HUES48 (cell line): ENCODE results near the gene B4GAT1.

ENCODE experiments used
- H3K27ac ChIP-seq: one replicate; pipeline ENCODE4 v1.7.0; 2013; ENCODE audit warnings: low read depth, low read length, inconsistent platforms
- H3K27me3 ChIP-seq: 2 replicates; pipeline ENCODE4 v1.6.1; 2013; ENCODE audit warnings: mild to moderate bottlenecking, low read length; ENCODE audit not compliant: control insufficient read depth, insufficient read depth
- H3K36me3 ChIP-seq: 2 replicates; pipeline ENCODE4 v1.6.1; 2013; ENCODE audit warnings: low read length; ENCODE audit not compliant: control insufficient read depth, insufficient read depth
- H3K4me1 ChIP-seq: 2 replicates; pipeline ENCODE4 v1.6.1; 2013; ENCODE audit warnings: mild to moderate bottlenecking, low read length; ENCODE audit not compliant: control insufficient read depth, insufficient read depth
- H3K4me3 ChIP-seq: 2 replicates; pipeline ENCODE4 v1.5.1; 2013; ENCODE audit warnings: mild to moderate bottlenecking, low read depth, low read length
- H3K9ac ChIP-seq: 2 replicates; pipeline ENCODE4 v1.6.1; 2013; ENCODE audit warnings: mild to moderate bottlenecking, low read depth, low read length, moderate library complexity
- H3K9me3 ChIP-seq: 2 replicates; pipeline ENCODE4 v1.6.1; 2013; ENCODE audit warnings: low read length; ENCODE audit not compliant: control insufficient read depth, insufficient read depth

The B4GAT1 gene

DNA sequence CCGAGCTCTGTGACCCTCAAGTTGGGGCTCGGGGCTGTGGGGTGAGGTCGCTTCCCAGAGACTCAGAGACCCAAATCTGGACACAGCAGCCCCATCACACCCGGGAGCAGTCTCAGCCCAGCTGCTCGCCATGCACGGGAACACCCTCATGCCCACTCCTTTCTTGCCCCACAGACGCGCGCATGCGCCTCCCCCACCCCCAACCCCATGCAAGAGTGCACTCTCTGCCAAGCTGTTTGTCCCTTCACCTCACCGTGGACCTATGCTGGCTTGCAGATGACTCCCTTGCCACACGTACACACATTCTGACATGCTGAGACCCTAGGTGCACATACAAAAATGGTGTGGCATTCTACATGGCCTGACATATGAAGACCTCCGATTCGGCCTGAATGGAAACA is 30.1 kb downstream of the B4GAT1 start:
- H3K4me1 ChIP-seq = peaks cover 20% of the 10 kb centered on the region
- H3K27ac ChIP-seq = peak overlapping the region; percentile 81
- no peaks in the 10 kb centered on the region for H3K36me3 ChIP-seq
- H3K9ac ChIP-seq = no peak overlapping the region
- peak overlapping the region; percentile 23; the same call in 1 of the 2 replicates for H3K4me3 ChIP-seq
- H3K9me3 ChIP-seq = no peaks in the 10 kb centered on the region
- H3K27me3 ChIP-seq = no peaks in the 10 kb centered on the region; the same call in 1 of the 2 replicates

- Histone ChIP-seq H3K27ac (peak within 1 kb of the TSS; percentile 81), H3K4me3 (peak within 1 kb of the TSS; percentile 23; the same call in 1 of the 2 replicates), H3K4me1 (peaks cover 20% of the 10 kb centered on the region), H3K9me3 (no peaks in the 10 kb centered on the region), H3K9ac (no peak within 1 kb of the TSS), H3K36me3 (no peaks in the 10 kb centered on the region), H3K27me3 (no peaks in the 10 kb centered on the region; the same call in 1 of the 2 replicates)
Measured at GRCh38 chr11:66316849-66317251, 30.6 kb downstream of the B4GAT1 start, which contains the start of gene CD248. Gene CD248, minus strand, starts transcription at chr11:66317044. Its CDS starts 17 bp downstream, at chr11:66317027.

GRCh38 chr11:66315921-66316811 is 31.3 kb downstream of the B4GAT1 start:
- Histone ChIP-seq H3K4me1 (peaks cover 20% of the 10 kb centered on the region), H3K27me3 (no peaks in the 10 kb centered on the region; the same call in 1 of the 2 replicates), H3K27ac (no peak overlapping the region), H3K9me3 (no peaks in the 10 kb centered on the region), H3K4me3 (no peak overlapping the region), H3K9ac (no peak overlapping the region), H3K36me3 (no peaks in the 10 kb centered on the region)

DNA sequence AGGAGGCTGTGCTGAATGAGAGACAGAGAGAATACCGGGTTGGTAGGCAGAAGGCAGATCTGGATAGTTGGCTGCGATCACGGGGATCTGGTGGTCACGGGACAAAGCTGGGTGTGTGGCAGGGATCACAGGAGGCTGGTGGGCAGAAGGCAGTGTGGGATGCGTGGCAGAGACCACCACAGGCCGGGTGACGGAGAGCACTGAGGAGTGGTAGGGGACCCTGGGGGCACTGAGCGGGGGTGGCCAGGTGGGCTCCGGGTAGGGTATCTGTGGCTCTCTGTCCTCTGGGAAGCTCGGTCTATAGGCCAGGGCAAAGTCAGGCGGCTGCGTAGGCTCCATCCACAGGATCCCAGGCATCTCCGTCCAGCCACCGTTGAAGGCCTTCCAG is 31.9 kb downstream of the B4GAT1 start:
- no peak overlapping the region for H3K27ac ChIP-seq
- no peaks in the 10 kb centered on the region for H3K9me3 ChIP-seq
- H3K4me1 ChIP-seq = peaks cover 20% of the 10 kb centered on the region
- H3K36me3 ChIP-seq = no peaks in the 10 kb centered on the region
- H3K4me3 ChIP-seq = no peak overlapping the region
- H3K27me3 ChIP-seq = no peaks in the 10 kb centered on the region; the same call in 1 of the 2 replicates
- no peak overlapping the region for H3K9ac ChIP-seq

DNA sequence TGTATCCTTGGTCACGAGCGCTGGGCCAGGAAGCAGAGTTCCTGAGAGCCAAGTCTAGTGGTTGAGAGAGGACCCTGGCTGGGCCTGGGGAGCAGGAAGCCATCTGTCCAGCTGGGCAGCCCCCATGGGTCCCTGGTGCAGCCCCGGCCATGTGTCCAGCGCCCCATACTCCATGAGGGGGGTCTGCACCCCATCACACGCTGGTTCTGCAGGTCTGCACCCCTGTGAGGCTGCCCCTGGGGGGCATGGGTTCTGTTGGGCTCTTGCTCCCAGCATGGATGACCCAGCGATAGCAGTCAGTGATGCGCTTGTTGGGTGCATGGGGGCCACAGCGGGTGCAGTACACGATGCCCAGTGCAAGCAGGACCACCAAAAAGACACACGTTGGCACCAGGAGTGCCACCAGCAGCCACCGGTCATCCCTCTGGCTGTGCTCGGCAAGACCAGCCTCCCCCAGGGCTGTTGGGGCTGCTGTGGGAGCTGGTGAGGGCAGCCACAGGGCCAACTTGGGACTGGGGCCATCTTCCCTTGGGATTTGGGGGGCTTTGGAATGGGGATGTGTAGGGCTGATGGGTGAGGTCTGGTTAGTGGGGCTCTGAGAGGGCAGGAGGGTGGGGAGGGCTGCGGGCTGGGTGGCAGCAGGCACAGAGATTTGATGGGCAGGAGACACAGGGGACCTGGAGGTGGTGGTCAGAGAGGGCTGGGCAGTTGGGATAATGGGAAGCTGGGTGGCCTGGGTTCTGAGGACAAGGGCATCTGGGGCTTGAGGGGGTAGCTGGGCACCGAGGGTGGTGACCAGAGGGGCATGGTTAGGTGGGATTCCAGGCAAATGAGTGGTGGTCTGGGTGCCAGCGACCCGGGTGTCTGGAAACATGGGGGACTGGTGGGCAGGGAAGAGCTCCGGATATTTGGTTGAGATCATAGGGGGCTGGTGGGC is 32.6 kb downstream of the B4GAT1 start:
- no peak overlapping the region for H3K9ac ChIP-seq
- no peaks in the 10 kb centered on the region for H3K36me3 ChIP-seq
- no peak overlapping the region for H3K27ac ChIP-seq
- H3K9me3 ChIP-seq = no peaks in the 10 kb centered on the region
- no peak overlapping the region for H3K4me3 ChIP-seq
- H3K4me1 ChIP-seq = peaks cover 20% of the 10 kb centered on the region
- no peaks in the 10 kb centered on the region; the same call in 1 of the 2 replicates for H3K27me3 ChIP-seq

DNA sequence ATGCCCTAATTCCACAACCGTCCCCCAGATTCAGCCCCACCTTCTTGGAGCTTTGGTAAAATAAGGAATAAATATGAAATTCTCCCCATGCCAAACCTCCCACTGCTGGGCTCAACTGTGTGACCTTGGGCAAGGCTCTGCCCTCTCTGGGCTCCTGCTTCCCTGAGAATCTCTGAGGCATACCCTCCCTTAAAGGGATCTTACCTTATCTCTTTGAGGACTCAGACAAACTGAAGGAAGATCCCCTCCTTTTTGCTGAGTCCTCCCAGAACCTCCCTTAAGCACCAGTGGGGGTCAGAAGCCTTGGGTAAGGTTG is 33.3 kb downstream of the B4GAT1 start:
- Histone ChIP-seq H3K27ac (no peak overlapping the region), H3K4me1 (peaks cover 20% of the 10 kb centered on the region), H3K27me3 (no peaks in the 10 kb centered on the region; the same call in 1 of the 2 replicates), H3K4me3 (no peak overlapping the region; the same call in 1 of the 2 replicates), H3K9me3 (no peaks in the 10 kb centered on the region), H3K36me3 (no peaks in the 10 kb centered on the region), H3K9ac (no peak overlapping the region)

GRCh38 chr11:66313321-66314185 is 33.9 kb downstream of the B4GAT1 start:
- no peaks in the 10 kb centered on the region for H3K36me3 ChIP-seq
- H3K4me1 ChIP-seq = peaks cover 19% of the 10 kb centered on the region
- H3K27me3 ChIP-seq = no peaks in the 10 kb centered on the region; the same call in 1 of the 2 replicates
- H3K4me3 ChIP-seq = peak overlapping the region; percentile 59
- H3K27ac ChIP-seq = peak overlapping the region; percentile 86
- peak overlapping the region; percentile 30; the same call in 1 of the 2 replicates for H3K9ac ChIP-seq
- H3K9me3 ChIP-seq = no peaks in the 10 kb centered on the region

GRCh38 chr11:66312549-66313320 is 34.7 kb downstream of the B4GAT1 start:
- H3K4me1 ChIP-seq = peaks cover 11% of the 10 kb centered on the region
- H3K27ac ChIP-seq = peak overlapping the region; percentile 86

GRCh38 chr11:66311965-66312548 is 35.4 kb downstream of the B4GAT1 start:
- peak overlapping the region; percentile 63 for H3K4me3 ChIP-seq
- no peak overlapping the region for H3K9ac ChIP-seq
- no peaks in the 10 kb centered on the region for H3K36me3 ChIP-seq
- H3K9me3 ChIP-seq = no peaks in the 10 kb centered on the region
- H3K4me1 ChIP-seq = peaks cover 8% of the 10 kb centered on the region
- H3K27ac ChIP-seq = peak overlapping the region; percentile 62
- H3K27me3 ChIP-seq = no peaks in the 10 kb centered on the region; the same call in 1 of the 2 replicates

More at GRCh38 chr11:66312549-66313320, 34.7 kb downstream of the B4GAT1 start:
- no peaks in the 10 kb centered on the region; the same call in 1 of the 2 replicates for H3K27me3 ChIP-seq
- no peaks in the 10 kb centered on the region for H3K36me3 ChIP-seq
- H3K4me3 ChIP-seq = peak overlapping the region; percentile 63
- H3K9me3 ChIP-seq = no peaks in the 10 kb centered on the region
- peak overlapping the region; percentile 30; the same call in 1 of the 2 replicates for H3K9ac ChIP-seq
